GM20431 (cell line): ENCODE results near the gene OTUD6A.

Experiments used
- in situ Hi-C: fragments of 300-500 bp; cut with MseI, MboI; formaldehyde crosslinking; loops from one replicate; pipeline ENCODE4 v1.15.0; 2020; ENCODE audit warnings: low sequenced_read_pairs; ENCODE audit not compliant: unreplicated experiment

Gene OTUD6A, protein sequence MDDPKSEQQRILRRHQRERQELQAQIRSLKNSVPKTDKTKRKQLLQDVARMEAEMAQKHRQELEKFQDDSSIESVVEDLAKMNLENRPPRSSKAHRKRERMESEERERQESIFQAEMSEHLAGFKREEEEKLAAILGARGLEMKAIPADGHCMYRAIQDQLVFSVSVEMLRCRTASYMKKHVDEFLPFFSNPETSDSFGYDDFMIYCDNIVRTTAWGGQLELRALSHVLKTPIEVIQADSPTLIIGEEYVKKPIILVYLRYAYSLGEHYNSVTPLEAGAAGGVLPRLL

DNA sequence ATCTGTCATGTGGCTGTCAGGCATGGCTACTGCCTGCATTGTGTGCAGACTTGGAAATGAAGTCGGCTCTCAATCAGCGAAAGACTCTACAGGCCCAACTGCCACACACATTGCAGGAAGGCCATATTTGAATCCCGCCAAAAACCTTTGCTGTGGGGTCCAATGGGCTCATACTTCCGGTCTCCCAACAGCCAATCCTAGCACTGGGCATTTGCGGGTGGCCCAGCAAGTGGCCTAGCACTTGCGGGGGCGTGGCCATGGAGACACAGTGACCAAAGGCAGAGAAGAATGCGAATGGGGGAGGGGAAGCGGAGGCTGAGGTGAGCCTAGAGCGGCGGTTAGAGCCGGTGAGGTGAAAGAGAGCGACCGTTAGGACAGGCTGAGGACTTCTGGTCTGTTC, at the start of gene OTUD6A:
TSS of gene OTUD6A (plus strand) at position 382 of the 400 bp plus-strand sequence. CDS start 68 bp downstream, outside the sequence.
- in situ Hi-C loops: no loop called here

- in situ Hi-C loops: no loop called here
These were observed 49.5 kb upstream of the OTUD6A start for GRCh38 chrX:70012756-70013155.

GRCh38 chrX:70013466-70014381, 48.5 kb upstream of the OTUD6A start:
- in situ Hi-C loops: no loop called here

DNA sequence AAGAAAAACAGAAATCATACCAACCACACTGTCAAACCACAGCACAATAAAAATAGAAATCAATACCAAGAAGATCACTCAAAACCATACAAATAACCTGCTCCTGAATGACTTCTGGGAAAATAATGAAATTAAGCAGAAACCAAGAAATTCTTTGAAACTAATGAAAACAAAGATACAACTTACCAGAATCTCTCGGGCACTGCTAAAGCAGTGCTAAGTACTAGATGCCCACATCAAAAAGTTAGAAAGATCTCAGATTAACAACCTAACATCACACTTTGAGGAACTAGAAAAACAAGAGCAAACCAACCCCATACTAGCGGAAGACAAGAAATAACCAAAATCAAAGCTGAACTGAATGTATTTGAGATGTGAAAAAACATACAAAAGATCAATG, 45.7 kb upstream of the OTUD6A start:
- in situ Hi-C loops: no loop called here

GRCh38 chrX:70022616-70023015, 39.6 kb upstream of the OTUD6A start:
- in situ Hi-C loops: no loop called here

GRCh38 chrX:70025464-70025863, 36.8 kb upstream of the OTUD6A start:
- in situ Hi-C loops: no loop called here

GRCh38 chrX:70026112-70026850, 36.0 kb upstream of the OTUD6A start:
- in situ Hi-C loops: no loop called here

DNA sequence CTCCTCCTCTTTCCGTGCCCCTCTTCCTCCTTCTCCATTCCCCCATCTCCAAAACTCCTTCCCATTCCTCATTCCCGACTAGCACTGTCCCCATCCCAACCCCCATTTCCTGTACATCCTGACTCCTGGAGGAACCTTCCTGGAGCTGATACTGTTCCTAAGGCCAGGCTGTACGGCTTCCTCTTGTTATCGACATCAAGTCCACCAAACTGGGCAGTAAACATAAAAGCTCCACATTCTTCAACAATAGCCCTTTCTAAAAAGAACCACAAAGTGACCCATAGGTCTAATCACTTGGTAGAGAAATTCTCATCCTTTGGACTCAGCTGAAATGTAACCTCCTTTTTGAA, 35.4 kb upstream of the OTUD6A start:
- in situ Hi-C loops: no loop called here

GRCh38 chrX:70029863-70030262, 32.4 kb upstream of the OTUD6A start:
- in situ Hi-C loops: no loop called here

DNA sequence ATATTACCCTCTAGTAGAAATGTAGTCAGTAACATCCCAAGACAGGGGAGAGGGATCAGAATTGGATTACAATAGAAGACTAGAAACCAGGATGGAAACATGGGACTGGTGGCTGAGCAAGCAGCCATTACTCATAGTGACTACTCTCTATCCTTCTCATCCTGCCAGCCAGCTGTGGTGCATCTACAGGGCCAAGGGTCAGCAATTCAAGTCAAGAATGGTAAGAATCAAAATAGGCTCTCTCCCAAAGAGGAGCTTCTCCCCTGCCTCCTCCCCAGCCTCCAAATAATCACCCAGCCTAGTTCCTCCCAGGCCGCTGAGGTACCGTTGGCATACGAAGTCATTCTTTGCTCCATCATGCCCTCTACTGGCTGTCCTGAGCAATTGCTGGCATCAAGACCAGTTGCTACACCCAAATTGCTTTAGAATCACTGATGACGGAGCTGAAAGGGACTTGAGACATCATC, 31.9 kb upstream of the OTUD6A start:
- in situ Hi-C loops: no loop called here

- in situ Hi-C loops: no loop called here
These were observed 29.5 kb upstream of the OTUD6A start for GRCh38 chrX:70032792-70033191.

DNA sequence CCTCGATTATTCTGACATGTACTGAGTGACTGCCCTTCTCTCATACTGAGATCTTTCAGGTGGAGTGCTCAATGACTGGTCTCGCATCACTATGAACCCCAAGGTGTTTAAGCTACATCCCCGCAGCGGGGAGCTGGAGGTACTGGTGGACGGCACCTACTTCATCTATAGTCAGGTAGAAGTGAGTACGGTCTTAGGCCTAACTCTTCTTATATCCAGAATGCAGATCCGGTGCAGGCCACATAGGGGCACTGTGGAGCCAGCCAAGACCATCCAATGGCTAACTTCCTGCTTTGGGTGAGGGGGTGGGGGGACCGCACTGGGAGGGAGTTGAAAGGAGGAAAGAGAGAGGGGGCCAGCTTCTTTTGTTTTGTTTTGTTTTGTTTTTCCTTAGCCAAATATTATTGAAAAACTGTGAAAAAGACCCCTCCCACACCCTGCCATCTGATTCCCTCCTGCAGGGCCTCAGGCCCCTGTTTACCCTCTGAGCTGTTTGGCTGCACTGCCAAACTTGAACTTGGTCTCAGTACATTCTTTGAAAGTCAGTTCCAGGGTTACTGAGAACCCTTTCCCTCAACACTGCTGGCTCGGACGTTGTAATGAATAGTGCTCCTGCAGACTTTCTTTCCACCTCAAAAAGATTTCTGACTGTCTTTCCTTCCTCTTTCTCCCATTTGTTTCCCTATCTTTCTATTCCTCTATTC, 28.8 kb upstream of the OTUD6A start:
- in situ Hi-C loops: no loop called here

- in situ Hi-C loops: no loop called here
These were observed 27.6 kb upstream of the OTUD6A start for GRCh38 chrX:70034646-70035045.

GRCh38 chrX:70038515-70038914, 23.7 kb upstream of the OTUD6A start:
- in situ Hi-C loops: no loop called here

DNA sequence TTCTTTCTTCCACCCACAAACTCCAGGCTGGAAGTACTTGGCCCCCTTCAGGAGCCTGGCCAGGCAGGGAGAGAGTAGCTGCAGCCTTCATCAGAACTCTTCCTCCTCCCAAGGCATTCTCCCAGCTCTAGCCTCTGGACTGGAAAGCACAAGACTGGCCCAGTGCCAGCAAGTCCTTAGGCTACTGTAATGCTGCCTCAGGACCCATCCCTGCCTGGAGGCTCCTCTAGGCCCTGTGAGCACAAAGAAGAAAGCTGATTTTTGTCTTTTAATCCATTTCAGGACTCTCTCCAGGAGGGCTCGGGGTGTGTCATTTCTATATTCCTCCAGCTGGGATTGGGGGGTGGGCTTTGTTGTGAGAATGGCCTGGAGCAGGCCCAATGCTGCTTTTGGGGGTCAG, 23.3 kb upstream of the OTUD6A start:
- in situ Hi-C loops: no loop called here

GRCh38 chrX:70039758-70040157, 22.5 kb upstream of the OTUD6A start:
- in situ Hi-C loops: no loop called here

GRCh38 chrX:70041993-70042392, 20.3 kb upstream of the OTUD6A start:
- in situ Hi-C loops: no loop called here

DNA sequence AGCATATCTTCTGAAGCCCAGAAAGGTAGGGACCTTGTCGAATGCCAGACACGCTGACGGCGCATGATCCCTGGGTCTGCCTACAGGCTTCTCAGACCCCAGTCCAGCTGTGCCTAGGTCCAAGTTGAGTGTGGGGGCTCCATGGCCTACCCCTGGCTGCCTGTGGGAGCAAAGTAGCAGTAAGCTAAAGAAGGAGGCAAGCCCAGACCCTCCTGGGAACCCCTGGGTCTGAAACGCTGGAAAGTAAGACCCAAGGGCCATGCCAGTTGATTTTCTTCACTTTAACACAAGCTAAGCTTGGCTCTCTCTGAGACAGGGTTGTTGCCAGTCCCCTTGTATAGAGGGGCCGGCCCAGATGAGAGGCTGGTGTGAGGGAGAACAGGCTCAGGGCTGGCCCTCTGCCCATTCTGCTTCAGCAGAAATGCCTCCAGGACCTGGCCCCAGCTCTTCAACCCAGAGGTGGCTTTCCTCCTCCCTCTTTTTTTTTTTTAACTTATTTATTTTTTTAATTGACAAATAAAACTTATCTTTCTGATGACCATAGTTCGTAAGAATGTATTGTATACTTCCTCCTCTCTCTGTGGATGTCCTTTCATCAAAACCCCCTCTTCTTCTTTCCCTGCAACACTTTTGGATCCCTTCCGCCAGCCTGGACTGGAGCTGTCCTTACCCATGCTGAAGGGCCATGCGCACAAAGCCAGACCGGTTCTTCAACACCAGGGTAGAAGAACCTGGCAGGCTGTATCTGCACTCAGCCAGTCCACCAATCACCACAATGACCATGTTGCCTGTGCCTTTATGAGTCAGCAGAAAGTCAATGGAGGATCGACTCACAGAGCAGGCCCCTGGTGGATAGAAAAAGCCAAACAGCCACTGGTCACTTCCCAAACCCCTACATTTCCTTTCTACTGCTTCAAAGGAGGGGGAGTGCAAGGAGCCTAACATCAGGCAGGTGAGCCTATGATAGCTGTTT, 19.6 kb upstream of the OTUD6A start:
- in situ Hi-C loops: no loop called here

DNA sequence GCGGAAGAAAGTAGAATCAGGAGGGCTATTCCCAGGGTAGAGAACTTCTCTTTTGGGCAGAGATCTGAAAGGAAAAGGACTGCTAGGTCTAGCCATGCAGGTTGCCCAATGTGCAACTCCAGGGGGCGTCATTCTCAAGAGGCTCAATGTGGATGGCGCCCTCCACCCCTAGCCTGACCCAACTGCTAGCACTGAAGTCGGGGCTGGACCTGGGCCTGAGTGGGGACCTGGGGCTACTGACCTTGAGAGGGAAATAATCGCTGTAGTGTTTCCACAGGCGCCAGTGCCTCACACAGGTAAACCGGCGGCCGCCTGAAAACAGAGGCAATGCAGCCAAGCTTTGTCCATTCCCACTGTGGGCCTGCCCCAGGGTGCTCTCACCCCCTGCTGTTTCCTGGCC, 18.6 kb upstream of the OTUD6A start:
- in situ Hi-C loops: no loop called here
